C4-2B (cell line): Measurements from ENCODE around the gene PTP4A2.

ENCODE experiments used
- CTCF ChIP-seq: fragments of 450-650 bp; conservative IDR thresholded peaks from 2 replicates; pipeline ENCODE4 v1.5.1; 2017; ENCODE audit warnings: mild to moderate bottlenecking
- ZFX ChIP-seq: fragments of 450-650 bp; IDR thresholded peaks from 2 replicates; pipeline ENCODE4 v1.6.1; 2017

DNA sequence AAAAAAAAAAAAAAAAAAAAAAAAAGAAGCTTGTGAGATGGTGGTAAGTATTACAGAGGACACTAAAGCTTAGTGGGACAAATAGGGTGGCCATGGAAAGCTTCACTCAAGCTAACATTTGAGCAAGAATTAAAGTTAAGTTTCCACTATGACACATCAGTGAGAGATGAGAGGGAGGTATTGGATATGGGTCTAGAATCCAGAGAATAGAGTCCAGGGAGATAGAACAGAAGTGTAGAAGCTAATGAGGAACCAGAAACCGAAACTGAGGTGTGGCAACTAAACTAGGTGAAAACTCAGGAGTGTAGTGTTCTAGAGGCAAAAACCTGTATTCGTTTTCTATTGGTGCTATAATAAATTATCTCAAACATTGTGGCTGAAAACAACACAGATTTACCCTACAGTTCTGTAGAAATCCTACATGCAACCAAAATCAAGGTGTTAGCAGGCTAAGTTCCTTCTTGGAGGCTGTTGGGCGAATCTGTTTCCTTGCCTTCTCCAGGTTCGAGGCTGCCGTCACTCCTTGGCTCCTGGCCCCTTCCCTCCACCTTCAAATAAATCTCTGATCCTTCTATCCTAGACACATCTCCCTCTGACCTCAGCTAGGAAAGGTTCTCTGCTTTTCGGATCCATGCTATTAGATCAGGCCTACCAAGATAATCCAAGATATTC is 36.2 kb downstream of the PTP4A2 start:
- TF ChIP-seq CTCF (no peak), ZFX (no peak)
